HG03457 (cell line): Measurements from ENCODE around the gene MYH7.
"Not testable (repeated sequence)": the region's sequence is repeated elsewhere in the genome, so short reads cannot be mapped to it uniquely, and the experiment has no call there.

Experiments used
- ATAC-seq: cut with Tn5 transposase; IDR thresholded peaks from one replicate; pipeline ENCODE4 v1.9.1; 2021; ENCODE audit warnings: moderate number of reproducible peaks; ENCODE audit not compliant: unreplicated experiment

The MYH7 gene

GRCh38 chr14:23435543-23436326, at the start of gene MYH7:
MYH7 (minus strand) TSS chr14:23435660; CDS start chr14:23433732, 1,928 bp downstream.
- no peak for ATAC-seq

- no peak for ATAC-seq
Measured at GRCh38 chr14:23483236-23483854, 47.9 kb upstream of the MYH7 start.

- no peak for ATAC-seq
Measured at GRCh38 chr14:23482823-23483148, 47.3 kb upstream of the MYH7 start.

- no peak for ATAC-seq
Measured at GRCh38 chr14:23481979-23482822, 46.7 kb upstream of the MYH7 start.

- no peak for ATAC-seq
Measured at GRCh38 chr14:23481362-23481970, 46.0 kb upstream of the MYH7 start.

GRCh38 chr14:23478109-23478759, 42.8 kb upstream of the MYH7 start:
- no peak for ATAC-seq

GRCh38 chr14:23470947-23471346, 35.5 kb upstream of the MYH7 start:
- ATAC-seq: no peak

GRCh38 chr14:23469906-23470403, 34.5 kb upstream of the MYH7 start:
- peak; percentile 12 for ATAC-seq

GRCh38 chr14:23469127-23469905, 33.9 kb upstream of the MYH7 start, which contains the start of gene NGDN:
NGDN (plus strand) TSS chr14:23469703; CDS start chr14:23469716, 13 bp downstream.
- peak; percentile 93 for ATAC-seq

GRCh38 chr14:23468704-23469126, 33.3 kb upstream of the MYH7 start:
- no peak for ATAC-seq

- ATAC-seq: no peak
Measured at GRCh38 chr14:23465261-23465660, 29.8 kb upstream of the MYH7 start.

GRCh38 chr14:23464700-23465099, 29.2 kb upstream of the MYH7 start:
- ATAC-seq: no peak

GRCh38 chr14:23460960-23461359, 25.5 kb upstream of the MYH7 start:
- no peak for ATAC-seq

- no peak for ATAC-seq
Measured at GRCh38 chr14:23457587-23458445, 22.4 kb upstream of the MYH7 start.

GRCh38 chr14:23456883-23457586, 21.6 kb upstream of the MYH7 start:
- not testable (repeated sequence) for ATAC-seq

GRCh38 chr14:23454445-23454856, 19.0 kb upstream of the MYH7 start:
- ATAC-seq: no peak

- no peak for ATAC-seq
Measured at GRCh38 chr14:23452237-23452636, 16.8 kb upstream of the MYH7 start.

GRCh38 chr14:23450379-23450778, 14.9 kb upstream of the MYH7 start:
- ATAC-seq: no peak
